Adrenal gland (tissue), 5 donors: Measurements from ENCODE around the gene ERCC3.

Experiments used
- CTCF ChIP-seq, 6 experiments: fragments of 450-650 bp in 4 of 6; fragments of 200-600 bp in 2 of 6; sonication (generic) in 1 of 6; IDR thresholded peaks; 1 replicate in 5 of 6; 2 replicates in 1 of 6; pipeline versions ENCODE4 v1.5.1 to v1.8.0; 2016 to 2021; ENCODE audit warnings: antibody characterized with exemption in 6 of 6, mild to moderate bottlenecking in 2 of 6, moderate library complexity in 1 of 6
- POLR2A ChIP-seq, 2 donors: fragments of 450-650 bp; IDR thresholded peaks; one replicate each; pipeline ENCODE4 v1.6.1; 2017; ENCODE audit warnings: antibody characterized with exemption in 2 of 2, mild to moderate bottlenecking in 2 of 2, moderate library complexity in 1 of 2
- donor health status: DM: no; HTN: no; CAD: no.

GRCh38 chr2:127255146-127255545, 38.8 kb downstream of the ERCC3 start:
- TF ChIP-seq POLR2A (IDR thresholded peaks at IDR 0.05) (no peak), CTCF (IDR thresholded peaks at IDR 0.05) (no peak)
